Stimulated activated CD4-positive, alpha-beta T cell treated with anti-CD3 and anti-CD28 coated beads, Interleukin-12 subunit alpha, Interleukin-12 subunit beta, amount 100 ng/mL, for 48 hours (primary cell): ENCODE results near the gene SLC25A26.
"Not testable (repeated sequence)": the region's sequence is repeated elsewhere in the genome, so short reads cannot be mapped to it uniquely, and the experiment has no call there.

Experiments
- DNase-seq, 3 donors: peaks; one replicate each; pipeline ENCODE4 v3.0.0-alpha.2; 2020; ENCODE audit warnings: low read depth in 2 of 3, low spot score in 1 of 3

SLC25A26 gene

GRCh38 chr3:66226093-66226492, 5.3 kb downstream of the SLC25A26 start:
- DNase-seq = not testable (repeated sequence)

GRCh38 chr3:66227051-66227450, 6.2 kb downstream of the SLC25A26 start:
- DNase-seq = no peak

GRCh38 chr3:66227915-66228314, 7.1 kb downstream of the SLC25A26 start:
- DNase-seq = no peak

GRCh38 chr3:66228707-66229106, 7.9 kb downstream of the SLC25A26 start:
- DNase-seq = no peak

- DNase-seq = no peak
Observed at GRCh38 chr3:66229931-66230330, 9.1 kb downstream of the SLC25A26 start.

- no peak for DNase-seq
Observed at GRCh38 chr3:66233033-66233432, 12.2 kb downstream of the SLC25A26 start.

- no peak for DNase-seq
Observed at GRCh38 chr3:66236281-66236680, 15.5 kb downstream of the SLC25A26 start.

GRCh38 chr3:66237552-66237951, 16.8 kb downstream of the SLC25A26 start:
- DNase-seq = no peak

GRCh38 chr3:66239513-66240123, 18.8 kb downstream of the SLC25A26 start:
- DNase-seq = peak in 1 of 3 donors; percentile 11

GRCh38 chr3:66241466-66241865, 20.7 kb downstream of the SLC25A26 start:
- no peak for DNase-seq

- DNase-seq = no peak
Observed at GRCh38 chr3:66242788-66243464, 22.1 kb downstream of the SLC25A26 start.

- no peak for DNase-seq
Observed at GRCh38 chr3:66248641-66249040, 27.8 kb downstream of the SLC25A26 start.

GRCh38 chr3:66253790-66254620, 33.2 kb downstream of the SLC25A26 start:
- DNase-seq = no peak

- DNase-seq = no peak
Observed at GRCh38 chr3:66255865-66256264, 35.1 kb downstream of the SLC25A26 start.

GRCh38 chr3:66256806-66257205, 36.0 kb downstream of the SLC25A26 start:
- DNase-seq = no peak

GRCh38 chr3:66259566-66260255, 38.9 kb downstream of the SLC25A26 start:
- no peak for DNase-seq

- DNase-seq = no peak
Observed at GRCh38 chr3:66260431-66260830, 39.6 kb downstream of the SLC25A26 start.

GRCh38 chr3:66261355-66261754, 40.6 kb downstream of the SLC25A26 start:
- no peak for DNase-seq

- no peak for DNase-seq
Observed at GRCh38 chr3:66265649-66266048, 44.8 kb downstream of the SLC25A26 start.

- DNase-seq = no peak
Observed at GRCh38 chr3:66266551-66266950, 45.8 kb downstream of the SLC25A26 start.

GRCh38 chr3:66267031-66267430, 46.2 kb downstream of the SLC25A26 start:
- no peak for DNase-seq
